ENCODE data around the gene JPH2.

The JPH2 gene

GRCh38 chr20:44221368-44221954, 34.5 kb upstream of the JPH2 start:
- no peak for TF ChIP-seq CTCF (IDR thresholded peaks at IDR 0.05; ENCODE audit: low read depth, low read length, missing control alignments)
- H3K4me3 ChIP-seq (replicated peaks; ENCODE audit: low read depth, low read length): no peak overlapping the region
- DNase-seq (ENCODE audit: extremely low read depth, low read depth): no peak

GRCh38 chr20:44219791-44220190, 32.8 kb upstream of the JPH2 start:
- TF ChIP-seq CTCF (IDR thresholded peaks at IDR 0.05; ENCODE audit: low read depth, low read length, missing control alignments): no peak
- no peak for DNase-seq (ENCODE audit: extremely low read depth, low read depth)
- no peak overlapping the region for H3K4me3 ChIP-seq (replicated peaks; ENCODE audit: low read depth, low read length)

DNA sequence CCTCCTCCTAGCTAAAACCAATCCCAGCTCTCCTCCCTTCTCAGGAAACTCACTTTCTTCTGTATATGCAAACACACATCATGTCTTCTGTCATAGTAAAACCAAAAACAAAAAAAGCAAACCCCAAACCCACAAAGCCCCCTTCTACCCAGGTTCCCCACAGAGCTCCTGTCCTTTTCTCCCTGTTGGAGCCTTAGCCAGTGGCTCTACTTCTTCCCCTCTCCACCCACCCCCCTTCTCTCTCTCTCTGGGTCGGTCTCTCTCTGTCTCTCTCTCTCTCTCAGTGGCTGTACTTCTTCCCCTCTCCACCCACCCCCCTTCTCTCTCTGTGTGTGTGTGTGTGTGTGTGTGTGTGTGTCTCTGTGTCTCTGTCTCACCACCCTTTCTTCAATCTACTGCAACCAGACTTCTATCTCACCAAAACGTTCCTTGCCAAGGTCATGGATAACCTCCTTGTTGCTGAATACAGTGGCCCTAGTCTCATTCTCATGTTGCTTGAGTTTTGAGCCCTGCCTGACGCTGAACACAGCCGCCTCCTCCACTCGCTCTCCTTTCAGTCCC, 32.3 kb upstream of the JPH2 start:
- DNase-seq (ENCODE audit: extremely low read depth, low read depth): no peak
- TF ChIP-seq CTCF (IDR thresholded peaks at IDR 0.05; ENCODE audit: low read depth, low read length, missing control alignments): no peak
- H3K4me3 ChIP-seq (replicated peaks; ENCODE audit: low read depth, low read length): no peak overlapping the region

DNA sequence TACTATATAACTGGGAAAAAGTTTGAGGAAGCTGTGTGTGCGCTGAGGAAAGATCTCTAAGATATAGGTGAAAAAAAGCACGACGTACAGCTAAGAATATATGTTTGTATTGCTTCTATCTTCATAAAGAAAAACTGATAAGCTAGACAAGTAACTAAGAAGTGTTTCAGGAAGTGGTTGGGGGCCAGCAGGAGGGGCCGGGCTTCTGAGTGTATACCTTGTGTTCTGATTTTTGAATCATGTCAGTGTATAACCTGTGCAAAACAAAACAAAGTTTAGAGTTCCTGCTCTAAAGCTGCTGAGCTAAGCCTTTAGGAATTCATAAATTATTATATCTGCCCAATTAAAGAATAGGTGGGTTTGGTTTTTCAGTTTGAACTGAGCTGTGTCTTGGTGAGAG, 31.5 kb upstream of the JPH2 start:
- TF ChIP-seq CTCF (IDR thresholded peaks at IDR 0.05; ENCODE audit: low read depth, low read length, missing control alignments): no peak
- no peak for DNase-seq (ENCODE audit: extremely low read depth, low read depth)
- no peak overlapping the region for H3K4me3 ChIP-seq (replicated peaks; ENCODE audit: low read depth, low read length)

DNA sequence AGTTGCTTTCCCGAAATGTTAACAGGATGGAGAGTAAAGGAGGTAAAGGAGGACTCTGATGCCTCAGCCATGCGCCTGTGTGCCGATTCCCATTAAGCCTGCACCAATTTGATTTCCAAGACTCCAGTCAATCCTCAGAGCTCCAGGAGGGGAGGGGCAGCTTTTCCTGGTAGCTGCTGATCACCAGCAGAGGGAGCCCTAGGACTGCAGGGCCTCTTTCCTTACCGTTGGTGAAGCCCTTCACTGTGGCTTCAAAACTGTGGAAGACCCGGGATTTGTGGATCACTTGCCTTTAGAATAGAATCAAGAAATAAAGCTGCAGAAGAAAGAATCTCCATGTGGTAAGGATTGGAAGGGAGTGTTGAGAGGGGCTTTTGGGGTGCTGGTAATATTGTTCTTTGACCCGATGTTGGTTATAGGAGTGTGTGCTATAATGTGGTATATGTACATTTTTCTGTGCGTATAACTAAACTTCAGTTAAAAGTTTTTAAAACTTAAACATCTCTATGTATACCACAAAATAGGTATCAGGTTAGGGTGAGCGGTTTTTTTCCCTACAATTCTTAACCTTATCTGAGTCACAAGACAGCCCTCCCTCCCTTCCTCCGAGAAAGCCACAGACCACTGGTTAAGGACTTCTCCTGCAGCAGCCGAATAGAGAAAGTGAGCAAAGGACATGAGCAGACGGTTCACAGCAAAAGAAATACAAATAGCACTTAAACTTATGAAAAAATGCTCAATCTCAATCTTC, 30.5 kb upstream of the JPH2 start:
- peak; percentile 98 for TF ChIP-seq CTCF (IDR thresholded peaks at IDR 0.05; ENCODE audit: low read depth, low read length, missing control alignments)
- H3K4me3 ChIP-seq (replicated peaks; ENCODE audit: low read depth, low read length): no peak overlapping the region
- DNase-seq (ENCODE audit: extremely low read depth, low read depth): no peak

DNA sequence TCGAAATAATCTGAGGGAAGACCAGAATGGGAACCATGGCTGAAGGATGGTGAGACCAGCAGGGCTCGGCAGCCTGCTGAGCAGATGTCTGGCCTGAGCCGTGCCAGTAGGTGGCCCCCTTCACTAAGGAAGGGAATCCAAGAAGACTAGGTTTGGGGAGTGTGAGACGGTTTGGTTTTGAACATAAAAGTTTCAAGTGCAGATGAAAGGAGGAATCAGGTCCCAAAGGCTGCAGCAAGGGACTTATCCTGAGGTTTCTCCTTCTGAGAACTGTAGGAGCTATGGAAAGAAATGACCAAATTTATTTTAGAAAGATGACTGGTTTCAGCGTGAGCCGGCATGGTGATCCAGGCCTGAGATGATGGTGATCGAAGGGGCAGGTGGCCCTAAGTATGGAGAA, 28.1 kb upstream of the JPH2 start:
- peak; percentile 83 for TF ChIP-seq CTCF (IDR thresholded peaks at IDR 0.05; ENCODE audit: low read depth, low read length, missing control alignments)
- no peak overlapping the region for H3K4me3 ChIP-seq (replicated peaks; ENCODE audit: low read depth, low read length)
- DNase-seq (ENCODE audit: extremely low read depth, low read depth): no peak
